ENCODE measurements around the gene PCK1. TPM values are rescaled to one million over a fixed set of nuclear protein-coding genes. Genes with fewer than 3 reads are reported as not detected.

The PCK1 gene
- total and polyA plus RNA-seq, 2 donors from 2014 or later = 29.7 to 551 TPM

DNA sequence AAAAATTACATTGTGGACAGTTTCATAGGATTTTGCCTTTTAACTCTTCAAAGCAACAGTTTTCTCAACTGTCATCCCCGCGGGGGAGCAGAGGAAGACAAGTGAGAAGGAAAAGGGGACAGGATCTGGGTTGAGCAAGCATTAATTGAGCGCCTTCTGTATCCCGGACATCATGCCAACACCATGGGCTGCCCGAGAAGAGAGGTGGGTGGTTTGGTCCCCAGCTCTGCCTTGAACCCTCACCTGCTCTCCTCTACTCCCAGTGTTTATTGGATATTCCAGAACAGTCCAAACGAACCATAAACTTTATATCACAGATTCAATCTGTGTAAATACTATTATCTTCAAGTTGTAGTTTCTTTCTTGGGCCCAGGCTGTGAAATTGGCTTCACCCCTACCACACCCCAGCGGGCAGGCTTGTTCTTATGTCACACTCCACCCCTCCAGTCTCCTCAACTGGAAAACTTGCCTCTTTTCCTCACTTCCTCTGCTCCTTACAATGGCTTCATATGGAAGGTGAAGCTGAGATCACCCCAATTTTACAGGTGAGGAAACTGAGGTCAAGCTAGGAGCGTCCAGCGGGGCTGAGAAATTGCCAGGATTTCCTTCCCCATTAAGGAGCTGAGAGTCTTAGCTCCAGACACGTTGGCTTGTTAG, 6.0 kb downstream of the PCK1 start:
- H3K9me3 ChIP-seq (ENCODE audit: control insufficient read depth in 2 of 3, insufficient read depth in 1 of 3, low read length in 3 of 3) = no peaks in the 10 kb centered on the region
- peak overlapping the region; percentile 65 to 71 for H3K27ac ChIP-seq (ENCODE audit: low read depth in 2 of 2, low read length in 2 of 2)
- intact Hi-C loops (cut with DNase I) = no loop called here
- FAIRE-seq (no peak), DNase-seq (no peak)
- TF ChIP-seq, protein P1, sequence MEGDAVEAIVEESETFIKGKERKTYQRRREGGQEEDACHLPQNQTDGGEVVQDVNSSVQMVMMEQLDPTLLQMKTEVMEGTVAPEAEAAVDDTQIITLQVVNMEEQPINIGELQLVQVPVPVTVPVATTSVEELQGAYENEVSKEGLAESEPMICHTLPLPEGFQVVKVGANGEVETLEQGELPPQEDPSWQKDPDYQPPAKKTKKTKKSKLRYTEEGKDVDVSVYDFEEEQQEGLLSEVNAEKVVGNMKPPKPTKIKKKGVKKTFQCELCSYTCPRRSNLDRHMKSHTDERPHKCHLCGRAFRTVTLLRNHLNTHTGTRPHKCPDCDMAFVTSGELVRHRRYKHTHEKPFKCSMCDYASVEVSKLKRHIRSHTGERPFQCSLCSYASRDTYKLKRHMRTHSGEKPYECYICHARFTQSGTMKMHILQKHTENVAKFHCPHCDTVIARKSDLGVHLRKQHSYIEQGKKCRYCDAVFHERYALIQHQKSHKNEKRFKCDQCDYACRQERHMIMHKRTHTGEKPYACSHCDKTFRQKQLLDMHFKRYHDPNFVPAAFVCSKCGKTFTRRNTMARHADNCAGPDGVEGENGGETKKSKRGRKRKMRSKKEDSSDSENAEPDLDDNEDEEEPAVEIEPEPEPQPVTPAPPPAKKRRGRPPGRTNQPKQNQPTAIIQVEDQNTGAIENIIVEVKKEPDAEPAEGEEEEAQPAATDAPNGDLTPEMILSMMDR (IDR thresholded peaks at IDR 0.05; ENCODE audit: borderline replicate concordance, extremely low read depth, insufficient read depth) = no peak
- H3K36me3 ChIP-seq (ENCODE audit: control insufficient read depth in 2 of 3, insufficient read depth in 3 of 3, low read length in 3 of 3) = peaks cover 0 to 42% (median 28%) of the 10 kb centered on the region in 3 donors
- no peaks in the 10 kb centered on the region for H3K27me3 ChIP-seq (ENCODE audit: control insufficient read depth, insufficient read depth, low read length)
- H3K9ac ChIP-seq (ENCODE audit: low read length in 3 of 3) = peak overlapping the region in 1 of 3 donors; percentile 44
- H3K4me1 ChIP-seq (ENCODE audit: control insufficient read depth in 2 of 3, insufficient read depth in 2 of 3, low read depth in 1 of 3, low read length in 3 of 3) = peaks cover 0 to 8% (median 3%) of the 10 kb centered on the region in 3 donors
- peak overlapping the region in 2 of 3 donors; percentile 76 to 78 for H3K4me3 ChIP-seq (ENCODE audit: low read length in 3 of 3)

DNA sequence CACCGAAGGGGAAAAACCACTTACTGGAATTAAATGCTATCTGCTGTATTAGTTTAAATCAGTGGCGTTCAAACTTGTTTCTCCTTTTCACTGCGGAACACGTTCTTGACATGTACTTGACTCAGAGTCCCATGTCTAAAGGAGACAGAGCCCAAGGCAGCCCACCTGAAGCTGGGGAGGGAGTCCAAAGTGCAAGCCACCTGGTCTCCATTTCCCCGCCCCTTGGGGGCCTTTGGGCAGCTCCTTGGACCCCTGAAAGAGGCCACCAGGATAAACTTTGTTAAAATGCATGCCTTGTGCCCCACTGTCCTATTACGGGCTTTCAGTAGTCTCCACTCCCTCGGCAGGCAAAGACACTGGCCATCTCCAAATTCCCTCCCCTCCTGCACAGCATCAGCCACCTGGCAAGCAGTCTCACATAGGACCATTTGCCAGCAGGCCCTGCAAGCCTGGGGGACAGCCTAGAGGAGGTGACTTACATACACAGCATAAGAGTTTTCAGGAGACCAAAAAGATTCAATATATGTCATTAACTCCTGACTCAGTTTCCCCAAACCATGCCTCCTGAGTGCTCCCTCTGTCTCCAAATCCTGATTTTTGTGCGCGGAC, 6.7 kb downstream of the PCK1 start:
- peak overlapping the region in 1 of 2 donors; percentile 71 for H3K27ac ChIP-seq (ENCODE audit: low read depth in 2 of 2, low read length in 2 of 2)
- H3K27me3 ChIP-seq (ENCODE audit: control insufficient read depth, insufficient read depth, low read length) = no peaks in the 10 kb centered on the region
- DNase-seq (no peak), FAIRE-seq (no peak)
- H3K4me1 ChIP-seq (ENCODE audit: control insufficient read depth in 2 of 3, insufficient read depth in 2 of 3, low read depth in 1 of 3, low read length in 3 of 3) = peaks cover 0 to 8% (median 3%) of the 10 kb centered on the region in 3 donors
- H3K9me3 ChIP-seq (ENCODE audit: control insufficient read depth in 2 of 3, insufficient read depth in 1 of 3, low read length in 3 of 3) = no peaks in the 10 kb centered on the region
- H3K4me3 ChIP-seq (ENCODE audit: low read length in 3 of 3) = peak overlapping the region in 1 of 3 donors; percentile 78
- intact Hi-C loops (cut with DNase I) = no loop called here
- no peak overlapping the region for H3K9ac ChIP-seq (ENCODE audit: low read length in 3 of 3)
- H3K36me3 ChIP-seq (ENCODE audit: control insufficient read depth in 2 of 3, insufficient read depth in 3 of 3, low read length in 3 of 3) = peaks cover 0 to 36% (median 27%) of the 10 kb centered on the region in 3 donors
- TF ChIP-seq, protein P1 (IDR thresholded peaks at IDR 0.05; ENCODE audit: borderline replicate concordance, extremely low read depth, insufficient read depth) = no peak

DNA sequence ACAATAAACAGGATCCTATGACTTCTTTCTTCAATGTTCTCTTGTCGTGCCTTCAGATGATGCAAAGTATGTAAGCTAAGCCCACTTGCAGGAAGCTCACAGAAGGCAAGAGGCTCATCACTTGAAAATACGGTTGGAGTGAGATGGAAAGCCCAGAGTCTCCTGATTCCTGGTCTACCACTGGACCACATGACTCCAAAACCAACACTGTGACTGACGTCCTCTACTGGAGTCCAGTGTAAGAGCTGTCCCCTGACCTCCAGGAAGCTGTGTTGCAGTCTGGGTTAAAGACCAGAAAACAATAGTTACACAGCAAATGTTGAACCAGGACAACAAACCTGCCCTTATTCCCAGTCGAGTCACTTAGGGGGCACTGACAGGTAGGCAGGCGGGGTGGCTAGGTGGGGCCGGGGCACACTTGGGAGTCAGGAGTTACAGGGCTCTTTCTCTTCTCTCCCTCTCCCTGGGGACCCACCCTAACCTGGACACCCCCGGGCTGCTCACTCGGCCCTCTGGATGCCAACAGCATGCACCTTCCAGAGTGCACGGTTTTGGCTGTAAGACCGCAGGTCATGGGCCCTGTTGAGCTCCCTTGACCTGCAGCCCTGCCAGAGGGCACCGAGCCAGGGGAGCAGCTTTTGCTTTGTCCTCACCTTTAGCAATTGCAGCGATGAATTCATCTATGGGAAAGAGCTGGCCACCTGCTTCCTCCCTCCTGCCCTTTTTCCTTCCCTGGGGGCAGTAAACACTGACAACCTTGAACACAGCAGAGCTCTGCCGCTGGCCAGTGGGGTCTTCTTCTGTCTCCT, 7.4 kb downstream of the PCK1 start:
- Histone ChIP-seq H3K9ac (ENCODE audit: low read length in 3 of 3) (no peak overlapping the region), H3K27ac (ENCODE audit: low read depth in 2 of 2, low read length in 2 of 2) (peak overlapping the region; percentile 2 to 47), H3K27me3 (ENCODE audit: control insufficient read depth, insufficient read depth, low read length) (no peaks in the 10 kb centered on the region), H3K4me3 (ENCODE audit: low read length in 3 of 3) (no peak overlapping the region), H3K4me1 (ENCODE audit: control insufficient read depth in 2 of 3, insufficient read depth in 2 of 3, low read depth in 1 of 3, low read length in 3 of 3) (peaks cover 0 to 8% (median 3%) of the 10 kb centered on the region in 3 donors), H3K9me3 (ENCODE audit: control insufficient read depth in 2 of 3, insufficient read depth in 1 of 3, low read length in 3 of 3) (no peaks in the 10 kb centered on the region), H3K36me3 (ENCODE audit: control insufficient read depth in 2 of 3, insufficient read depth in 3 of 3, low read length in 3 of 3) (peaks cover 0 to 29% (median 22%) of the 10 kb centered on the region in 3 donors)
- no peak for DNase-seq
- intact Hi-C loops (cut with DNase I) = no loop called here
- TF ChIP-seq, protein P1 (IDR thresholded peaks at IDR 0.05; ENCODE audit: borderline replicate concordance, extremely low read depth, insufficient read depth) = no peak
- no peak for FAIRE-seq

All from kidney (tissue), 14 donors.